HL-60 (cell line): Measurements from ENCODE around the gene ABL1.

ENCODE experiments used
- DNase-seq, 2 experiments: peaks; one replicate each; pipeline ENCODE4 v3.0.0-alpha.2; 2010 to 2020; ENCODE audit warnings: low read depth in 1 of 2, low spot score in 1 of 2
- H3K27ac ChIP-seq: fragments of 250-450 bp; sonication (Bioruptor Pico); replicated peaks from 2 replicates; pipeline ENCODE4 v1.5.1; 2020; ENCODE audit warnings: mild to moderate bottlenecking, moderate library complexity
- H3K27me3 ChIP-seq: fragments of 250-450 bp; sonication (Bioruptor Pico); 2 replicates; pipeline ENCODE4 v1.5.1; 2021; ENCODE audit warnings: mild to moderate bottlenecking, moderate library complexity; ENCODE audit not compliant: insufficient read depth, poor library complexity, severe bottlenecking
- H3K4me3 ChIP-seq: replicated peaks from 2 replicates; pipeline ENCODE4 v1.5.1; 2011; ENCODE audit warnings: mild to moderate bottlenecking, control low read depth, low read length; ENCODE audit not compliant: insufficient read depth
- GABPA ChIP-seq: IDR thresholded peaks from 2 replicates; pipeline ENCODE4 v1.6.1; 2012; ENCODE audit warnings: low read depth
- POLR2AphosphoS5 ChIP-seq: IDR thresholded peaks from 2 replicates; pipeline ENCODE4 v1.6.1; 2012; ENCODE audit warnings: low read depth
- SPI1 ChIP-seq: IDR thresholded peaks from 2 replicates; pipeline ENCODE4 v1.6.1; 2012; ENCODE audit warnings: low read depth, mild to moderate bottlenecking, borderline replicate concordance
- TF ChIP-seq, protein P1 (sequence below): IDR thresholded peaks from 2 replicates; pipeline ENCODE4 v1.6.1; 2012; ENCODE audit warnings: low read depth; ENCODE audit not compliant: insufficient replicate concordance
- TF ChIP-seq, protein P2 (sequence below): IDR thresholded peaks from one replicate; pipeline ENCODE4 v1.5.1; 2011; ENCODE audit warnings: low read length, control low read depth, inconsistent platforms; ENCODE audit not compliant: insufficient read depth

Gene ABL1

DNA sequence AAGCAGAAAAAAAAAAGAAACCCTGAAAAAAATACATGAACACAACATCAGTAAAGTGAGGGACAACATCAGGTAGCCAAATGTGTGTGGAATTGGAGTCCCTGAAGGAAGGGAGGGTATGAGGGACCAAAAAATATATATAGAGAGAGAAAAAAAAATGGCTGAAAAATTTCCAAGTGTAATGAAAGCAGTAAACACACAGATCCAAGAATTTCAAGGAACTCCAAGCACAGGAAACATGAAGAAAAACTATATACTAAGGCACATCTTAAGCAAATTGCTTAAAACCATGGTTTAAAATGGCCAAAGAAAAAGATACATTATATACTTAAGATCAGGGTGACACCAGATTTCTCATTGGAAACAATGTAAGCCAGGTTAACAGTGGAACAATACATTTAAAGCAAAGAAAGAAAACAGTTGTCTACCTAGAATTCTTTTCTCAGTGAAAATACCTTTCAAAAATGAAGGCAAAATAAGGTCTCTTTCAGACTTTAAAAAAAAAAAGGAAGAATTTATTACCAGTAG, 24.4 kb upstream of the ABL1 start:
- no peak for TF ChIP-seq GABPA
- TF ChIP-seq, protein P1, sequence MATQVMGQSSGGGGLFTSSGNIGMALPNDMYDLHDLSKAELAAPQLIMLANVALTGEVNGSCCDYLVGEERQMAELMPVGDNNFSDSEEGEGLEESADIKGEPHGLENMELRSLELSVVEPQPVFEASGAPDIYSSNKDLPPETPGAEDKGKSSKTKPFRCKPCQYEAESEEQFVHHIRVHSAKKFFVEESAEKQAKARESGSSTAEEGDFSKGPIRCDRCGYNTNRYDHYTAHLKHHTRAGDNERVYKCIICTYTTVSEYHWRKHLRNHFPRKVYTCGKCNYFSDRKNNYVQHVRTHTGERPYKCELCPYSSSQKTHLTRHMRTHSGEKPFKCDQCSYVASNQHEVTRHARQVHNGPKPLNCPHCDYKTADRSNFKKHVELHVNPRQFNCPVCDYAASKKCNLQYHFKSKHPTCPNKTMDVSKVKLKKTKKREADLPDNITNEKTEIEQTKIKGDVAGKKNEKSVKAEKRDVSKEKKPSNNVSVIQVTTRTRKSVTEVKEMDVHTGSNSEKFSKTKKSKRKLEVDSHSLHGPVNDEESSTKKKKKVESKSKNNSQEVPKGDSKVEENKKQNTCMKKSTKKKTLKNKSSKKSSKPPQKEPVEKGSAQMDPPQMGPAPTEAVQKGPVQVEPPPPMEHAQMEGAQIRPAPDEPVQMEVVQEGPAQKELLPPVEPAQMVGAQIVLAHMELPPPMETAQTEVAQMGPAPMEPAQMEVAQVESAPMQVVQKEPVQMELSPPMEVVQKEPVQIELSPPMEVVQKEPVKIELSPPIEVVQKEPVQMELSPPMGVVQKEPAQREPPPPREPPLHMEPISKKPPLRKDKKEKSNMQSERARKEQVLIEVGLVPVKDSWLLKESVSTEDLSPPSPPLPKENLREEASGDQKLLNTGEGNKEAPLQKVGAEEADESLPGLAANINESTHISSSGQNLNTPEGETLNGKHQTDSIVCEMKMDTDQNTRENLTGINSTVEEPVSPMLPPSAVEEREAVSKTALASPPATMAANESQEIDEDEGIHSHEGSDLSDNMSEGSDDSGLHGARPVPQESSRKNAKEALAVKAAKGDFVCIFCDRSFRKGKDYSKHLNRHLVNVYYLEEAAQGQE = no peak
- TF ChIP-seq, protein P2, sequence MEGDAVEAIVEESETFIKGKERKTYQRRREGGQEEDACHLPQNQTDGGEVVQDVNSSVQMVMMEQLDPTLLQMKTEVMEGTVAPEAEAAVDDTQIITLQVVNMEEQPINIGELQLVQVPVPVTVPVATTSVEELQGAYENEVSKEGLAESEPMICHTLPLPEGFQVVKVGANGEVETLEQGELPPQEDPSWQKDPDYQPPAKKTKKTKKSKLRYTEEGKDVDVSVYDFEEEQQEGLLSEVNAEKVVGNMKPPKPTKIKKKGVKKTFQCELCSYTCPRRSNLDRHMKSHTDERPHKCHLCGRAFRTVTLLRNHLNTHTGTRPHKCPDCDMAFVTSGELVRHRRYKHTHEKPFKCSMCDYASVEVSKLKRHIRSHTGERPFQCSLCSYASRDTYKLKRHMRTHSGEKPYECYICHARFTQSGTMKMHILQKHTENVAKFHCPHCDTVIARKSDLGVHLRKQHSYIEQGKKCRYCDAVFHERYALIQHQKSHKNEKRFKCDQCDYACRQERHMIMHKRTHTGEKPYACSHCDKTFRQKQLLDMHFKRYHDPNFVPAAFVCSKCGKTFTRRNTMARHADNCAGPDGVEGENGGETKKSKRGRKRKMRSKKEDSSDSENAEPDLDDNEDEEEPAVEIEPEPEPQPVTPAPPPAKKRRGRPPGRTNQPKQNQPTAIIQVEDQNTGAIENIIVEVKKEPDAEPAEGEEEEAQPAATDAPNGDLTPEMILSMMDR = no peak
- TF ChIP-seq SPI1 = no peak
- DNase-seq = no peak
- H3K27me3 ChIP-seq = no peaks in the 10 kb centered on the region
- no peak overlapping the region for H3K27ac ChIP-seq
- H3K4me3 ChIP-seq = no peak overlapping the region

- H3K27me3 ChIP-seq = no peaks in the 10 kb centered on the region
- H3K27ac ChIP-seq = no peak overlapping the region
- no peak overlapping the region for H3K4me3 ChIP-seq
- DNase-seq = no peak
- TF ChIP-seq GABPA = no peak
- TF ChIP-seq, protein P1 = no peak
- TF ChIP-seq SPI1 = no peak
- TF ChIP-seq, protein P2 = no peak
- no peak for TF ChIP-seq POLR2AphosphoS5
These were observed 19.7 kb upstream of the ABL1 start for GRCh38 chr9:130815242-130815808.

DNA sequence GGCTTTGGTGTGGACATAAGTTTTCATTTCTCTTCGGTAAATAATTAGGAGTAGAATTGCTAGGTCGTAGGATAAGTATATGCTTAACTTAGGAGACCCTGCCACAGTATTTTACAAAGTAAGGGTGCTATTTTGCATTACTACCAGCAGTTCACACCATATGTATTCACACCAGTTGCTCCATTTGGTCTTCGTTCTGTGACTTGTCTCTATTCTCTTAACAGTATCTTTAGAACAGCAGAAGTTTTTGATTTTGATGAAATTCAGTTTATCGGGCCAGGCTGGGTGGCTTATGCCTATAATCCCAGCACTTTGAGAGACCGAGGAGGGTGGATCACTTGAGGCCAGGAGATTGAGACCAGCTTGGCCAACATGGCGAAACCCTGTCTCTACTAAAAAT, 17.1 kb upstream of the ABL1 start:
- H3K27me3 ChIP-seq = no peaks in the 10 kb centered on the region
- TF ChIP-seq, protein P1 = no peak
- no peak for TF ChIP-seq POLR2AphosphoS5
- TF ChIP-seq SPI1 = no peak
- no peak for TF ChIP-seq GABPA
- TF ChIP-seq, protein P2 = no peak
- H3K27ac ChIP-seq = no peak overlapping the region
- DNase-seq = no peak
- no peak overlapping the region for H3K4me3 ChIP-seq
